ENCODE measurements around the gene NFIA.
A peak's percentile ranks its signal among the peaks of the same experiment; 100 is the strongest.

Gene NFIA

GRCh38 chr1:61082311-61083012, at the start of gene NFIA:
NFIA (plus strand) TSS chr1:61082561.
- FAIRE-seq = no peak

GRCh38 chr1:61035880-61036279, 46.5 kb upstream of the NFIA start:
- FAIRE-seq = no peak

GRCh38 chr1:61042466-61043009, 39.8 kb upstream of the NFIA start:
- no peak for FAIRE-seq

GRCh38 chr1:61043010-61043820, 39.1 kb upstream of the NFIA start:
- no peak for FAIRE-seq

GRCh38 chr1:61046434-61046833, 35.9 kb upstream of the NFIA start:
- FAIRE-seq = no peak

GRCh38 chr1:61047061-61047460, 35.3 kb upstream of the NFIA start:
- FAIRE-seq = no peak

- no peak for FAIRE-seq
These were observed 32.4 kb upstream of the NFIA start for GRCh38 chr1:61049850-61050540.

- FAIRE-seq = no peak
These were observed 31.6 kb upstream of the NFIA start for GRCh38 chr1:61050541-61051442.

GRCh38 chr1:61051443-61051718, 31.0 kb upstream of the NFIA start:
- FAIRE-seq = no peak

GRCh38 chr1:61051719-61052394, 30.5 kb upstream of the NFIA start:
- FAIRE-seq = no peak

GRCh38 chr1:61052395-61053225, 29.8 kb upstream of the NFIA start:
- FAIRE-seq = no peak

GRCh38 chr1:61053226-61053711, 29.1 kb upstream of the NFIA start:
- no peak for FAIRE-seq

- FAIRE-seq = no peak
These were observed 28.4 kb upstream of the NFIA start for GRCh38 chr1:61053712-61054600.

- no peak for FAIRE-seq
These were observed 27.8 kb upstream of the NFIA start for GRCh38 chr1:61054601-61054993.

- FAIRE-seq = no peak
These were observed 27.2 kb upstream of the NFIA start for GRCh38 chr1:61055110-61055614.

GRCh38 chr1:61056196-61056572, 26.2 kb upstream of the NFIA start:
- no peak for FAIRE-seq

GRCh38 chr1:61056573-61057439, 25.6 kb upstream of the NFIA start:
- FAIRE-seq = peak; percentile 26

GRCh38 chr1:61058483-61059245, 23.7 kb upstream of the NFIA start:
- no peak for FAIRE-seq
